Glutamatergic neuron (in vitro differentiated cells): ENCODE measurements around the gene LEMD2. TPM values are rescaled to one million over a fixed set of nuclear protein-coding genes. Genes with fewer than 3 reads are reported as not detected.

Experiments used
- DNase-seq: peaks from one replicate; pipeline ENCODE4 v3.0.0; 2022
- H3K27ac Mint-ChIP-seq: one replicate; pipeline ENCODE4 v1.8.0; 2020; ENCODE audit warnings: mild to moderate bottlenecking, mixed read lengths, inconsistent platforms; ENCODE audit not compliant: unreplicated experiment
- H3K27me3 Mint-ChIP-seq: one replicate; pipeline ENCODE4 v1.8.0; 2020; ENCODE audit warnings: mild to moderate bottlenecking, moderate library complexity, mixed read lengths, inconsistent platforms; ENCODE audit not compliant: unreplicated experiment
- H3K36me3 Mint-ChIP-seq: one replicate; pipeline ENCODE4 v1.8.0; 2020; ENCODE audit warnings: mild to moderate bottlenecking, mixed read lengths, inconsistent platforms; ENCODE audit not compliant: unreplicated experiment
- H3K4me1 Mint-ChIP-seq: one replicate; pipeline ENCODE4 v1.8.0; 2020; ENCODE audit warnings: mild to moderate bottlenecking, low read depth, mixed read lengths, inconsistent platforms; ENCODE audit not compliant: unreplicated experiment
- H3K4me3 Mint-ChIP-seq: one replicate; pipeline ENCODE4 v1.8.0; 2020; ENCODE audit warnings: mild to moderate bottlenecking, mixed read lengths, inconsistent platforms; ENCODE audit not compliant: unreplicated experiment
- H3K9me3 Mint-ChIP-seq: one replicate; pipeline ENCODE4 v1.8.0; 2020; ENCODE audit warnings: mild to moderate bottlenecking, moderate library complexity, mixed read lengths, inconsistent platforms; ENCODE audit not compliant: unreplicated experiment
- CTCF ChIP-seq: fragments of 200-600 bp; sonication (generic); IDR thresholded peaks from one replicate; pipeline ENCODE4 v1.5.0; 2021; ENCODE audit not compliant: partially characterized antibody, unreplicated experiment
- total RNA-seq: library from RNA; stranded (reverse); fragmentation: NEBNext Ultra II Directional; extraction: Animal tissue kit (Norgen Biotek cat#: 25700); gene quantifications from one replicate; pipeline ENCODE4 v1.2.1, GENCODE V29; 2021; ENCODE audit not compliant: unreplicated experiment

Gene LEMD2
- total RNA-seq, 1 donor from 2014 or later, result 82.4 TPM

DNA sequence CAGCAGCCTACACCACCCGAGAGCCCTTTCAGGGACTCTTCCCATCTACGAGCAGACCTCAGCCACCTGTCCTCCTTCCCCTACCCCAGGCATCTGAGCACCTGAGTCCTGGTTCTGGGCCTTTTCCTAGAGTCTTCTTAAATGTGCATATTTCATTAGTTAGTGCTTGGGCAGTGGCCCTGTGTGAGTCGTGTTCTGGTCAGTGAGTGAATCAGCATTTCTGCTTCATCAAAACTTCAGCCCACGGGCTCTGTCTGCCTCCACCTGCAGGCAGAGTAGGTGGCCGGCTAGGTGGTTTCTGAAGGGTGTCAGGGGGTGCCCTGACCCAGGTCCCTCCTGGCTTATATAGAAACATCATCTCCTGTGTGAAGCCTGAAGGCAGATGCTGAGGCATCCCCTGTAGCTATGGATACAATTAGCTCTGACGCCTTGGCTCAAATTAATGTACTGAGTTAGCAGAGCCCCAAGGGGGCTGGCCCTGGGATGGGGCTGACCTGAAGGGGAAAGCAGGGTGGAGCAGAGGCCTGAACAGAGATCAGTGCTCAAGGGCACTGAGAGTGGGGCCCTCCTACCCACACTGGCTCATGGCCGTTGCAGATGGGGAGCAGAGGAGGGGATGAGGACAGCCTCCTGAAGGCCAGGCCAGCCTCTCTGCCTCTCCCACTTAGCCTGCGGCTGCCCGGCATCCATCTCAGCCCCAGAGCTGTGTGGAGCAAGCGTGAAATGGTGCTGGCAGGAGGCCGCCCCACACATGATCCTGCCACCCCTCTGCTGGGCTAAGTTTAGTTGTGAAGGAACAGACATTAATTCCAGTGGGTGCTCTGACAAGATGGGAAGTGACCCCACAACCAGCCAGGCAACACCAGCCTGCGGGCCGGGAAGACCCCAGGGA, 55.9 kb downstream of the LEMD2 start:
- Mint-ChIP-seq H3K4me3 (peak overlapping the region; percentile 42), H3K9me3 (peaks cover 4% of the 10 kb centered on the region), H3K27ac (peak overlapping the region; percentile 55), H3K4me1 (peaks cover 37% of the 10 kb centered on the region), H3K27me3 (peaks cover 10% of the 10 kb centered on the region), H3K36me3 (no peaks in the 10 kb centered on the region)
- TF ChIP-seq CTCF, result no peak
- DNase-seq, result peak; percentile 57

DNA sequence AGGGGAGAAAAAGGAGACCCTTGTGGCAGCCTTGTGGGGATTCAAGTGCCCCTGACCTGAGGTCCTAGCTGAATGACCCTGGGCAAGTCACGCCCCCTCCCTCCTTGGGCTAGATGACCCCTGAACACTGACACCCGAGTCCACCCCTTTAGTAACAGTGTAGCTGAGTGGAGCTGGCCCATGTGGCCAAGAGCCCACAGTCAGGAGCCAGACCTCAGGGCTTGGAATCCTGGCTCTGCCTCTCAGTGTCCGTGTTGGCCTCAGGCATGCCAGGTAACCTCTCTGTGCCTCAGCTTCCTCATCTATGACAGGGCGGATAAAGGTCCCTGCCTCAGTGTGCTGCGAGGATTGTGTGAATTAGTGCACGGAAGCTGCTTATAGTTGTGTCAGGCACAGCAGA, 56.5 kb downstream of the LEMD2 start:
- Mint-ChIP-seq H3K27me3 (peaks cover 10% of the 10 kb centered on the region), H3K9me3 (peaks cover 4% of the 10 kb centered on the region), H3K36me3 (no peaks in the 10 kb centered on the region), H3K27ac (peak overlapping the region; percentile 48), H3K4me1 (peaks cover 35% of the 10 kb centered on the region), H3K4me3 (no peak overlapping the region)
- TF ChIP-seq CTCF, result no peak
- DNase-seq, result no peak

DNA sequence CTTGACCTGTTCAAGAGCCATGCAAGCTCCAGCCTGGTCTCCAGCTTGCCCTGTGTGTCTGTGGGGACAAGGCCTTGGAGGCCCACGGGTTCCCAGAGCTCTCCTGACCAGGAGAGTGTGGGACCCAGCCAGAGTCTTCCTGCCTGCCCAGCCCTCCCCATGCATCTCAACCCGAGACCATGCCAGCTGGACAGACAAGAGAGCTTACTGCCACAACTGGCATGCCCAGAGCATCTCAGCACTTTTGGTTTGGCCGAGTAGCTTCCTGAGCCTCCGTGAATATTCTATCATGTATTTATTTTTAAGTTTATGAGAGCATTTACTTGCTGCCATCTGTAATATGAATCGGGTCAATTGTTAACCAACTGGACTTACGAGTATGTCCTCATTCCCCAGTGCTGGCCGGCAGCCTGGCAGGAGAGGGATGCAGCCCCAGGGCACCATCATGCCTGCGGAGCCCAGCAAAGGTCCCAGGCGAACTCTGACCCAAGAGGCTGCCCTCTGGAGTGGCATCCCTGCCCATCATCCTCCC, 57.1 kb downstream of the LEMD2 start:
- TF ChIP-seq CTCF, result no peak
- Mint-ChIP-seq H3K9me3 (peaks cover 4% of the 10 kb centered on the region), H3K27ac (no peak overlapping the region), H3K27me3 (peaks cover 10% of the 10 kb centered on the region), H3K4me1 (peaks cover 32% of the 10 kb centered on the region), H3K36me3 (no peaks in the 10 kb centered on the region), H3K4me3 (no peak overlapping the region)
- no peak for DNase-seq

DNA sequence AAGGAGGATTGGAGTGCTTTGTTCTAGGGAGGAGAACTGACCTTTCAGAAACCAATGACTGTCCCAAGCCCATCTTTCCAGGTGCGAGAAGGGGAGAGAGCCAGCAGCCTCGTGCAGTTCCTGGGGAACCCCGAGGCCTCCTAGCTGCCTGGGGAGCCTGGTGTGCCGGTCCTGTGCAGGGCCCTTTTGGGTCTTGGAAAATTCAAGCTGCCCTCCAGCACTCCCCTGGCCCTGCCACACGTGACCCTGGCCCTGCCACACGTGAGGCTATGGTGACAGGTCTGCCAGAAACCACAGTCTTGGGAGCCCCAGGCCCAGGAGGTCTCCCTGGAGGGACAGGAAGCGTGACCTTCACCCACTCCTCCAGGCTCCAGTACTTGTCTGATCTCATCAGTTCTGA, 57.9 kb downstream of the LEMD2 start:
- no peak for TF ChIP-seq CTCF

GRCh38 chr6:33730611-33731010, 58.3 kb downstream of the LEMD2 start:
- Mint-ChIP-seq H3K4me3 (no peak overlapping the region), H3K27ac (no peak overlapping the region), H3K36me3 (no peaks in the 10 kb centered on the region), H3K9me3 (peaks cover 4% of the 10 kb centered on the region), H3K27me3 (peaks cover 10% of the 10 kb centered on the region), H3K4me1 (peaks cover 33% of the 10 kb centered on the region)
- no peak for DNase-seq
- TF ChIP-seq CTCF, result no peak

More for the DNA sequence above, 57.9 kb downstream of the LEMD2 start:
- Mint-ChIP-seq H3K36me3 (no peaks in the 10 kb centered on the region), H3K4me3 (no peak overlapping the region), H3K4me1 (peaks cover 32% of the 10 kb centered on the region), H3K27me3 (peaks cover 10% of the 10 kb centered on the region), H3K9me3 (peaks cover 4% of the 10 kb centered on the region), H3K27ac (no peak overlapping the region)
- no peak for DNase-seq
